Subcutaneous abdominal adipose tissue (tissue), 5 donors: ENCODE data around the gene NFIB.

ENCODE experiments used
- H3K27ac ChIP-seq: one replicate; pipeline ENCODE4 v1.7.0; 2013; ENCODE audit warnings: low read depth, mild to moderate bottlenecking, inconsistent platforms, low read length, moderate library complexity
- H3K27me3 ChIP-seq, 5 donors: one replicate each; pipeline ENCODE4 v1.7.0; 2013; ENCODE audit warnings: low read length in 5 of 5, inconsistent platforms in 1 of 5; ENCODE audit not compliant: control insufficient read depth in 5 of 5, insufficient read depth in 4 of 5
- H3K36me3 ChIP-seq, 5 donors: one replicate each; pipeline ENCODE4 v1.7.0; 2013; ENCODE audit warnings: low read length in 5 of 5; ENCODE audit not compliant: control insufficient read depth in 5 of 5, insufficient read depth in 5 of 5
- H3K4me1 ChIP-seq, 5 donors: one replicate each; pipeline ENCODE4 v1.7.0; 2013; ENCODE audit warnings: low read length in 5 of 5, mild to moderate bottlenecking in 3 of 5, moderate library complexity in 1 of 5; ENCODE audit not compliant: control insufficient read depth in 5 of 5, insufficient read depth in 5 of 5
- H3K4me3 ChIP-seq, 5 donors: one replicate each; pipeline ENCODE4 v1.7.0; 2013; ENCODE audit warnings: low read length in 5 of 5, low read depth in 1 of 5
- H3K9ac ChIP-seq, 5 donors: one replicate each; pipeline ENCODE4 v1.7.0; 2013; ENCODE audit warnings: low read length in 5 of 5, mild to moderate bottlenecking in 4 of 5, moderate library complexity in 3 of 5
- H3K9me3 ChIP-seq, 5 donors: one replicate each; pipeline ENCODE4 v1.7.0; 2013; ENCODE audit warnings: low read length in 5 of 5; ENCODE audit not compliant: control insufficient read depth in 5 of 5
- donor health status: healthy.
- donor health status: healthy.
- donor health status: healthy.
- donor health status: healthy.
- donor health status: healthy.

Gene NFIB

GRCh38 chr9:14281136-14281795 is 32.7 kb downstream of the NFIB start:
- peaks cover 4 to 36% (median 23%) of the 10 kb centered on the region in 5 donors for H3K4me1 ChIP-seq
- H3K36me3 ChIP-seq, result no peaks in the 10 kb centered on the region
- H3K9ac ChIP-seq, result no peak overlapping the region
- H3K27me3 ChIP-seq, result no peaks in the 10 kb centered on the region
- H3K4me3 ChIP-seq, result no peak overlapping the region
- H3K27ac ChIP-seq, result no peak overlapping the region
- H3K9me3 ChIP-seq, result no peaks in the 10 kb centered on the region

- Histone ChIP-seq H3K27me3 (no peaks in the 10 kb centered on the region), H3K36me3 (no peaks in the 10 kb centered on the region), H3K27ac (no peak overlapping the region), H3K4me3 (no peak overlapping the region), H3K4me1 (peaks cover 4 to 44% (median 27%) of the 10 kb centered on the region in 5 donors), H3K9me3 (no peaks in the 10 kb centered on the region), H3K9ac (no peak overlapping the region)
Observed at GRCh38 chr9:14279671-14280070, 34.3 kb downstream of the NFIB start.

- no peak overlapping the region for H3K27ac ChIP-seq
- no peaks in the 10 kb centered on the region for H3K9me3 ChIP-seq
- H3K4me3 ChIP-seq, result no peak overlapping the region
- no peaks in the 10 kb centered on the region for H3K36me3 ChIP-seq
- no peak overlapping the region for H3K9ac ChIP-seq
- H3K4me1 ChIP-seq, result peaks cover 3 to 51% (median 37%) of the 10 kb centered on the region in 5 donors
- no peaks in the 10 kb centered on the region for H3K27me3 ChIP-seq
Observed at GRCh38 chr9:14278291-14278721, 35.6 kb downstream of the NFIB start.

GRCh38 chr9:14277761-14278160 is 36.2 kb downstream of the NFIB start:
- Histone ChIP-seq H3K9ac (no peak overlapping the region), H3K4me3 (no peak overlapping the region), H3K27me3 (no peaks in the 10 kb centered on the region), H3K27ac (peak overlapping the region; percentile 31), H3K4me1 (peaks cover 5 to 52% (median 39%) of the 10 kb centered on the region in 5 donors), H3K36me3 (no peaks in the 10 kb centered on the region), H3K9me3 (no peaks in the 10 kb centered on the region)

DNA sequence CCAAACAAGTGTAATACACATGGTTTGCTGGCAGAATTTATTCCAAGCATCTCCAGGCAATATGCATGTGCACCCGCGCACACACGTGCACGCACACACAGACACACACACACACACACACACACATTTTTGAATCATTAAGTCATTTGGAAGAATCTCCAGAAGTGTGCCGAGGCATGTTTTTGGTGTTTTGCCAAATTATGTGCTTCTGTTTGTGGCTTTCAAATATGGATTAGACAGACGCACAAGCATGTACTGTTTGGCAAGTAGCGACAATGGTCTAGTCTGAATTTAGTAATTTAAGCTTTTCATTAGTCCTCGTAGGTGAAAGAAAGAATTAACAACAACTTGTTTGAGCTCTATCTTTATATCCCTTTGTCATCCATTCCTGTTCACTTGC is 36.7 kb downstream of the NFIB start:
- Histone ChIP-seq H3K9me3 (no peaks in the 10 kb centered on the region), H3K4me1 (peaks cover 5 to 52% (median 40%) of the 10 kb centered on the region in 5 donors), H3K27me3 (no peaks in the 10 kb centered on the region), H3K36me3 (no peaks in the 10 kb centered on the region), H3K9ac (no peak overlapping the region), H3K4me3 (peak overlapping the region in 1 of 5 donors; percentile 14), H3K27ac (peak overlapping the region; percentile 31)

GRCh38 chr9:14275331-14275730 is 38.6 kb downstream of the NFIB start:
- no peaks in the 10 kb centered on the region for H3K36me3 ChIP-seq
- H3K4me1 ChIP-seq, result peaks cover 9 to 59% (median 57%) of the 10 kb centered on the region in 5 donors
- H3K4me3 ChIP-seq, result no peak overlapping the region
- H3K9ac ChIP-seq, result no peak overlapping the region
- H3K9me3 ChIP-seq, result no peaks in the 10 kb centered on the region
- H3K27ac ChIP-seq, result peak overlapping the region; percentile 60
- no peaks in the 10 kb centered on the region for H3K27me3 ChIP-seq

GRCh38 chr9:14273696-14274121 is 40.2 kb downstream of the NFIB start:
- H3K4me1 ChIP-seq, result peaks cover 9 to 64% (median 59%) of the 10 kb centered on the region in 5 donors
- H3K36me3 ChIP-seq, result no peaks in the 10 kb centered on the region
- peak overlapping the region in 3 of 5 donors; percentile 17 to 32 (median 32) for H3K4me3 ChIP-seq
- H3K9ac ChIP-seq, result no peak overlapping the region
- H3K9me3 ChIP-seq, result no peaks in the 10 kb centered on the region
- peak overlapping the region; percentile 60 for H3K27ac ChIP-seq
- no peaks in the 10 kb centered on the region for H3K27me3 ChIP-seq

- peak overlapping the region in 2 of 5 donors; percentile 5 to 28 for H3K9ac ChIP-seq
- no peaks in the 10 kb centered on the region for H3K27me3 ChIP-seq
- peaks cover 9 to 64% (median 59%) of the 10 kb centered on the region in 5 donors for H3K4me1 ChIP-seq
- H3K4me3 ChIP-seq, result peak overlapping the region in 3 of 5 donors; percentile 25 to 32 (median 32)
- peaks cover 0 to 2% (median 0%) of the 10 kb centered on the region in 5 donors for H3K36me3 ChIP-seq
- peak overlapping the region; percentile 60 for H3K27ac ChIP-seq
- no peaks in the 10 kb centered on the region for H3K9me3 ChIP-seq
Observed at GRCh38 chr9:14272927-14273528, 40.9 kb downstream of the NFIB start.

GRCh38 chr9:14271093-14271673 is 42.8 kb downstream of the NFIB start:
- Histone ChIP-seq H3K4me3 (no peak overlapping the region), H3K4me1 (peaks cover 6 to 54% (median 48%) of the 10 kb centered on the region in 5 donors), H3K9me3 (no peaks in the 10 kb centered on the region), H3K27me3 (no peaks in the 10 kb centered on the region), H3K9ac (no peak overlapping the region), H3K36me3 (peaks cover 0 to 2% (median 0%) of the 10 kb centered on the region in 5 donors), H3K27ac (peak overlapping the region; percentile 62)
